Measurements from ENCODE around the gene AGAP1. TPM values are rescaled to one million over a fixed set of nuclear protein-coding genes. Genes with fewer than 3 reads are reported as not detected.

Gene AGAP1
- total RNA-seq, 4 donors from 2014 or later = 5.3 to 30.6 (median 19.2) TPM

DNA sequence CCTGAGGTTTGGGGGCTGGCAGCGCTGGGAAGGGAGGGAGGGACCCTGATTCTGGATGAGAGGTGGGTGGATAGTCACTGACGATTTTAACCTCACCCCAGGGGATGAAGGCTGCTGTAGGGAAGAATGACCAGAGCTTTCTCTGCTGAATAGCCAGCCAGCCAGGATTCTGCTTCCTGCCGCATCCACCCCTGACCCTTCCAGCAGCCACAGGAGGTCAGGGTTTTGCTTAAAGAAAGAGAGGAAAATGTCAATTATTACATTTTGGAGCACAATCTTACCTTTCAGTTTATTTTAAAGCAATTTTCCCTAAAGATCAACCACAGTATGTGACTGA is 456.6 kb downstream of the AGAP1 start:
- no peaks in the 10 kb centered on the region for H3K4me1 ChIP-seq
- DNase-seq = no peak
- TF ChIP-seq, protein P1, sequence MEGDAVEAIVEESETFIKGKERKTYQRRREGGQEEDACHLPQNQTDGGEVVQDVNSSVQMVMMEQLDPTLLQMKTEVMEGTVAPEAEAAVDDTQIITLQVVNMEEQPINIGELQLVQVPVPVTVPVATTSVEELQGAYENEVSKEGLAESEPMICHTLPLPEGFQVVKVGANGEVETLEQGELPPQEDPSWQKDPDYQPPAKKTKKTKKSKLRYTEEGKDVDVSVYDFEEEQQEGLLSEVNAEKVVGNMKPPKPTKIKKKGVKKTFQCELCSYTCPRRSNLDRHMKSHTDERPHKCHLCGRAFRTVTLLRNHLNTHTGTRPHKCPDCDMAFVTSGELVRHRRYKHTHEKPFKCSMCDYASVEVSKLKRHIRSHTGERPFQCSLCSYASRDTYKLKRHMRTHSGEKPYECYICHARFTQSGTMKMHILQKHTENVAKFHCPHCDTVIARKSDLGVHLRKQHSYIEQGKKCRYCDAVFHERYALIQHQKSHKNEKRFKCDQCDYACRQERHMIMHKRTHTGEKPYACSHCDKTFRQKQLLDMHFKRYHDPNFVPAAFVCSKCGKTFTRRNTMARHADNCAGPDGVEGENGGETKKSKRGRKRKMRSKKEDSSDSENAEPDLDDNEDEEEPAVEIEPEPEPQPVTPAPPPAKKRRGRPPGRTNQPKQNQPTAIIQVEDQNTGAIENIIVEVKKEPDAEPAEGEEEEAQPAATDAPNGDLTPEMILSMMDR (IDR thresholded peaks at IDR 0.05) = no peak
- TF ChIP-seq POLR2A (IDR thresholded peaks at IDR 0.05) = no peak

DNA sequence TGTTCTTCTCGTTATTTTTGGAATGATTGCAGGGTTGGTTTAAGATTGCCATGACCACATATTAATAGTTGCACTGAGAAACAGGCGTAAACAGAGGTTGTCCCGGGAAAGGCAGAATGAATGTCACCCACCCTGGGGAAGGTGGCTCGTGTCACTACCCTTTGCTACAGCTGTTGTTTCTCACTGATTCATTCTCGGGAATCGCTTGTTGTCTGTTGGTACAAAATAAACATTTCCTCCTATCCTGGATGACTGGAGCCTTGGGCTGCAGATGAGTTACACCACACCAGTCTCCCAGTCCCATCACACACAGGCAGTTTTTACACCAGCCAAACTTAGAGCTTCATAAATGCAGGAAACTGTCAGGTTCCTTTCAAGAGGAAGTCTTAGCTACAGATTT is 457.6 kb downstream of the AGAP1 start:
- no peaks in the 10 kb centered on the region for H3K27me3 ChIP-seq
- no peak overlapping the region for H3K4me3 ChIP-seq
- no peaks in the 10 kb centered on the region for H3K9me3 ChIP-seq
- DNase-seq = no peak
- no peaks in the 10 kb centered on the region for H3K4me1 ChIP-seq
- intact Hi-C loops (cut with DNase I; ENCODE audit: low total_unique reads) = no loop called here
- no peak overlapping the region for H3K27ac ChIP-seq
- TF ChIP-seq, protein P1 (IDR thresholded peaks at IDR 0.05) = no peak
- no peak for TF ChIP-seq POLR2A (IDR thresholded peaks at IDR 0.05)
- H3K36me3 ChIP-seq = no peaks in the 10 kb centered on the region

More for the DNA sequence above, 456.6 kb downstream of the AGAP1 start:
- Histone ChIP-seq H3K4me3 (no peak overlapping the region), H3K9me3 (no peaks in the 10 kb centered on the region), H3K27me3 (no peaks in the 10 kb centered on the region), H3K36me3 (no peaks in the 10 kb centered on the region), H3K27ac (no peak overlapping the region)
- intact Hi-C loops (cut with DNase I; ENCODE audit: low total_unique reads) = no loop called here

DNA sequence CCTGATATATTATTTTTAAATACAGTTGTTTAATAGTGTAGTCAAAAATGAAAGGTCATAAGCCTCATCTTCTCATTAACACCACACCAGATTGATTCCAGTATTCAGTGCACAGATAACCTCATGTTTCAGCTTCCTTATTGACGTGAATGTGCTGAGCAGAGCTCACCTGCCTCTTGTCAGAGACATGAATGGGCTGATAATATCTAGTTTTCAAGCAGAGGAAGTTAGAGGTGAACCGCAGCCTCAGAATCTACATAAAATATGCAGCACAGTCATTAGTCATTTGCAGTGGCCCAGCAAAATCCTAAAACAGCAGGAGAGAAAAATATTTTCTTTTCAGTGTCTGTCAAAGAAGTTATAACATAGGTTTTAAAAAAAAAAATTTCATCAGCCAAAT is 458.1 kb downstream of the AGAP1 start:
- no peaks in the 10 kb centered on the region for H3K36me3 ChIP-seq
- DNase-seq = no peak
- TF ChIP-seq, protein P1 (IDR thresholded peaks at IDR 0.05) = no peak
- no peak for TF ChIP-seq POLR2A (IDR thresholded peaks at IDR 0.05)
- H3K27me3 ChIP-seq = no peaks in the 10 kb centered on the region
- no peaks in the 10 kb centered on the region for H3K9me3 ChIP-seq
- no peaks in the 10 kb centered on the region for H3K4me1 ChIP-seq
- intact Hi-C loops (cut with DNase I; ENCODE audit: low total_unique reads) = no loop called here
- no peak overlapping the region for H3K4me3 ChIP-seq
- H3K27ac ChIP-seq = no peak overlapping the region

DNA sequence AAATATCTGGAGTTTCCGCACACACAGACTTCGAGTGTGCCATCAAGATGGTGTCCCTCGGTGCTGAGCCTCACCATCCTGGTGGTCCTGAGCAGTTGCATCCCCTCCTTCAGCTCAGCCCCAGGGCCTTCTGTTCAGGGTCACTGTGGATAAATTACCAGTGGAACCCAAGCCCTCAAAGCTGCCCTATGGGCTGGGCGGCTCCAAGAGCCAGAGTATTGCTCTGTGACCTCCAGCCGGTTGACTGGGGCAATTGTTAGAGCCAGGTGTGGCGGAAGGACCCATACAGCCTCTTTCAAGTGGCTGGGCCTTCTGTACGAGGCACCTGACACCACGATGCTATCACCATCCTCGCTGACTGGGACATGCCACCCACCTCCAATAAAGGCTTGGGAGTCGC is 458.9 kb downstream of the AGAP1 start:
- H3K4me3 ChIP-seq = no peak overlapping the region
- intact Hi-C loops (cut with DNase I; ENCODE audit: low total_unique reads) = no loop called here
- H3K27ac ChIP-seq = no peak overlapping the region
- TF ChIP-seq, protein P1 (IDR thresholded peaks at IDR 0.05) = no peak
- no peaks in the 10 kb centered on the region for H3K27me3 ChIP-seq
- DNase-seq = no peak
- no peaks in the 10 kb centered on the region for H3K36me3 ChIP-seq
- H3K9me3 ChIP-seq = no peaks in the 10 kb centered on the region
- no peaks in the 10 kb centered on the region for H3K4me1 ChIP-seq

DNA sequence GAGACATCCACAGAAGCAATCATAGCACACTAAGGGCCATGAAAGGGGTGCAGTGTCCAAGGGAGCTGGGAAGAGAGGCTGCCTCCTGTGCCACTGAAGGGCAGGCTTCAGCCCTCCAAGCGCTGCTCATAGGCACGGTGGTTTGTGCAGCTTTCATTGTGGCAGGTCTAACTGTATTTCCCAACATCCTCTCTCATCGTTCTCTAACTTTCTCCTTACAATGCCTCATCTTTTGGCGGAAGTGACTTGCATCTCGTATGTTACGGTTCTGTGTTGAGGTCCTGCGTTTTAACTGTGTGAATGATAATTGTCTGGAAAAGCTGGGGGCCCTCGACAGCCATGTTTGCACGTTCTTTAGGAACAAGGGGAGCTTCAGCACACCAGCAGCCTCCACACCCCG is 460.4 kb downstream of the AGAP1 start:
- H3K27ac ChIP-seq = no peak overlapping the region
- intact Hi-C loops (cut with DNase I; ENCODE audit: low total_unique reads) = no loop called here
- H3K36me3 ChIP-seq = no peaks in the 10 kb centered on the region
- H3K27me3 ChIP-seq = no peaks in the 10 kb centered on the region
- no peak for DNase-seq
- H3K4me1 ChIP-seq = no peaks in the 10 kb centered on the region
- H3K4me3 ChIP-seq = no peak overlapping the region
- H3K9me3 ChIP-seq = no peaks in the 10 kb centered on the region
- TF ChIP-seq, protein P1 (IDR thresholded peaks at IDR 0.05) = no peak
- TF ChIP-seq POLR2A (IDR thresholded peaks at IDR 0.05) = no peak

Data from uterus (tissue), 4 donors.